ENCODE results near the gene OCLN.
"Not testable (repeated sequence)": the region's sequence is repeated elsewhere in the genome, so short reads cannot be mapped to it uniquely, and the experiment has no call there.

The OCLN gene

DNA sequence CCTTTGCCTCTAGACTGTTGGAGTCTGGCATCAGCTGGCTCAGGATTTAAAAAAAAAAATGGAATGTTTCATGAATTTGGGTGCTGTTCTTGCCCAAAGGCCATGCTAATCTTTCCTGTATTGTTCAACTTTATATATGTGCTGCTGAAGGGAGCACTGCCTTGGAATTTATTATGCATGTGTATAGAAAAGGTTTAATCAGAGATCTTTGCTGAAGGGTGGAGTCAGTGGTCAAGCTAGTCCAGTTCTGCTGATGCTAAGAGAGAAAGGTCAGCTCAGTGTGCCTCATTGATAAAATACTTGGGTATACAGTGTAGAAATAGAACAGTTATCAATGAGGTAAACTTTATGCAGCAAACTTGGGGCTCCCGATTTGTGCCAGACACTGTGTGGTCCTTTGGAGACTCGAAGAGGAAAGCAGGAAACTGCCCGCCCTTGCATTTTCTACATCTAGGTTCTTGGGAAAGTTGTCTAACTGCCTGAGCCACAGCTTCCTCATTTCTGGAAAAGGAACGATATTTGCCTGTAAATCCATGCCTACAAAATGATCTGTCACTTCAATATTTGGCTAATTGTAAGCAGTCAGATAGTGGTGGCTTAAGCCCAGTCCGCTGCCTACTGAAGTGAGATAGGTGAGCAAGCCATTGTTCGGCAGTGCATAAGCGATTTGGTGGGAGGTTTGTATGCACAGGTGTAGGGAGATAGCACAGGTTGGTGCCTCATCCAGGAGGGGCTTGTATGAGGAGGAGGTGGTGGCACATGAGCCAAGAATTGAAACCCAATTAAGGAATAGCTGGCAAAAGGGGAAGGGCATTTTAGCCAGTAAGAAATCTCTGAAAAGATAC lies 38.2 kb downstream of the OCLN start:
- DNase-seq: no peak

GRCh38 chr5:69531406-69531801 lies 38.8 kb downstream of the OCLN start:
- no peak for DNase-seq

DNA sequence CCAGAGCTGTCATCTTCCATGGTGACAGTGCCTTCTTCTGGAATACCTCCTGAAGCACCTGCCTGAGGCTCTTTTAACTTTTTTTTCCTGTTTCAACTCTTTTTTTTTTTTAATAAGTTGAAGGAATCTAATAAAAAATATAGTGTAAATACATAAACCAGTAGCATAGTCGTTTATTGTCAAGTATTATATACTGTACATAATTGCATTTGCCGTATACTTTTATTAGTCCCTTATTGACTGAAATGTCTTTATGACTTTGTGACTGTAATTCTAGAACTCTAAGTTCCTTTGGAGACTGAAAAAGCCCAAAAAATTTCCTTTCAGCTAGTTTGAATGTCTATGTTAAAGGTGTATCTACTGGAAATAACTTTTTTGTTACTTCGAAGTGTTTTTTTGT lies 45.3 kb downstream of the OCLN start:
- not testable (repeated sequence) for DNase-seq

GRCh38 chr5:69538735-69539134 lies 46.1 kb downstream of the OCLN start:
- DNase-seq: not testable (repeated sequence)

DNA sequence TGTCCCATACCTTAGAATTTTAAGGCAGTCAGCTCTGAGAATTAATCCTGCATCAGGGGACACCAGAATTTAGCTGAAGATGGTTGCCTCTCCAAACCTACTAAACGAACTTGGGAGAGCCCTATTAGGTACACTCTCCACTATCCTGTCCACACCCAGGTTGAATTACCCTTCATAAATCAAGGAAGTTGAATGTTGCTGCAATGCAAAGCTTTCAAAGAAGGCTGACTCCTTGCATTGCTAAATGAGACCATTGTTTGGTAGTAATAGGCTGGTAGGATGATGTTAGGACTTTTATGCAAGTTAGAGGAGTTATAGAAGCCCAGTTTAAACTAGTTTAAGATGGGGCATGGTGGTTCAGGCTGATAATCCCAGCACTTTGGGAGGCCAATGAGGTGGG lies 48.8 kb downstream of the OCLN start:
- not testable (repeated sequence) for DNase-seq

DNA sequence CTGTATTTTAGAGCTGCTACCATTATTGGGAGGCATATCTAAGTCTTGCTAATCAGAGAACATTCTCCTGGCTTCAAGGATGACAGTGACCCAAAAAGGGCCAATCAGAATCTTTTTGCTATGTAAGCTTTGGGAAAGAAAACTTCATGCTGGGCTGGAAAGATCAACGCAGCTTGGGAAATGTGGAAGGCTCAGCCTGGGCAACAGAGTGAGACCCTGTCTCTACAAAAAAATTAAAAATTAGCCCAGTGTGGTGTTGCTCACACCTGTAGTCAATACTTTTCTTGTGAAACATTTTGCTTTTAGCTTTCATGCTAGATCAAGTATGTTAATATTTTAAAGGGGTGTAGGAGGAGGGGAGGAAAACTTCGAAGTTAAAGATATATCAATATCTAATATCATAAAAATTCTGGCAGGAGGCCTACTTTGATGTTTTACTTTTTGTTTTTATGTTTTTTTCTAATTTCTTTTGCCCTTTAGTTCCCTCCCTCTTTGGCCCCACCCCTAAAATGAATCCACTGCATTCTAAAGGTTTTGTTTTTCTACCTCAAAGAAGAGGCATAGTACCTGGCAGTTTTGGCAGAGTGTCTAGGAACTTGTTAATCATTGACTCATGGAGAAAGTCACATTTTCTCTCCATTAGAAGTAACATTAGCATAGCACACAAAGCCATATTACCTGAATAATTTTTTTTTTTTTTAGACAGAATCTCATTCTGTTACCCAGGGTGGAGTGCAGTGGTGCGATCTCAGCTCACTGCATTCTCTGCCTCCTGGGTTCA lies 50.4 kb downstream of the OCLN start:
- DNase-seq: not testable (repeated sequence)

GRCh38 chr5:69544602-69545001 lies 52.0 kb downstream of the OCLN start:
- not testable (repeated sequence) for DNase-seq

DNA sequence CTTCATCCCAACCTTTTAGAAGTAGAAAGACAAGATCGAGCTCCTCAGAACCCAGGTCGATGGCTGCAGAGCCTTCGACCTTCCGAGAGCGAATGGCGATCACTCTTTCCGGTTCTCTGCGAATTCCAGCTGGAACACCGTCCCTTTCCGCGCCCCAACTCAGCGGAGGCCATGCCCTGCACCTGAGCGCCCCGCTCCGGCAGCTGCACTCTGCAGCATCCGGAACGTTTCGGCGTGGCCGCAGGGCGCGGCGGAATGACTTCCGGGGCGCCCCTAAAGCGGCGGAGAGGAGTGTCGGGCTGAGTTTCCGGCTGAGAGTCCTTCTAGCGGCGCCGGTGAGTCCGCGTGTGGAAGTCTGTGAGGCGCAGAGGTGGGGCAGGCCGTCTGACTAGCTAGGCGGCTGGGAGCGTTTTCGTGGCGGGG lies 67.3 kb downstream of the OCLN start, which contains the start of gene GTF2H2C:
GTF2H2C (plus strand) TSS at position 284 of the 423 bp plus-strand sequence. CDS start 4,942 bp downstream, outside the sequence.
- not testable (repeated sequence) for DNase-seq

DNA sequence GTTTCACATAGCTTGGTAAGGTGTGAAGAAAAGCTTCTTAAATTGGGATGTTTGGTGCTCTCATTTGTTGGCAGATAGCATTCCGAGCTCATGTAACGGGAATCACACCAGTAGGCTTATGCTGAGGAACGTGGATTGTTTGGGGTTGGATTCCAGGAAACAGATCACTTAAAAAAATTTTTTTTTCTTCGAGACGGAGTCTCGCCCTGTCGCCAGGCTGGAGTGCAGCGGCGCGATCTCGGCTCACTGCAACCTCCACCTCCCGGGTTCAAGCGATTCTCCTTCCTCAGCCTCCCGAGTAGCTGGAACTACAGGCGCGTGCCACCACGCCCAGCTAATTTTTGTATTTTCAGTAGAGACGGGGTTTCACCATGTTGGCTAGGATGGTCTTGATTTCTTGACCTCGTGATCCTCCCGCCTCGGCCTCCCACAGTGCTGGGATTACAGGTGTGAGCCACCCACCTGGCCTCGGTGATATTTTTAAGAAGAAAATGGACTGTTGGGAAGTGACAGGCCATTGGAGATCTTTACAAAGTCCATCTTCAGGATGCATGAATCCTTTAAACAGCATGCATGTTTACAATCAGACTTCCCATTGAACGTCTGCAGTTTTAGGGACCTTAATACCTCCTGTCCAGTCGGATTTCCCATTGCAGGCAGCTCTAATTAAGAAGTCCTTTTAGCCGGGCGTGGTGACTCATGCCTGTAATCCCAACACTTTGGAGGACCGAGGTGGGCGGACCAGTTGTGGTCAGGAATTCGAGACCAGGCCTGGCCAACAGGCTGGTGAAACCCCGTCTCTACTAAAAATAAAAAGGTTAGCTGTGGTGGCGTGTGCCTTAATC lies 68.2 kb downstream of the OCLN start:
- DNase-seq: not testable (repeated sequence)

GRCh38 chr5:69566172-69566571 lies 73.6 kb downstream of the OCLN start:
- DNase-seq: not testable (repeated sequence)

- DNase-seq: not testable (repeated sequence)
These were observed 75.5 kb downstream of the OCLN start for GRCh38 chr5:69568072-69568471.

DNA sequence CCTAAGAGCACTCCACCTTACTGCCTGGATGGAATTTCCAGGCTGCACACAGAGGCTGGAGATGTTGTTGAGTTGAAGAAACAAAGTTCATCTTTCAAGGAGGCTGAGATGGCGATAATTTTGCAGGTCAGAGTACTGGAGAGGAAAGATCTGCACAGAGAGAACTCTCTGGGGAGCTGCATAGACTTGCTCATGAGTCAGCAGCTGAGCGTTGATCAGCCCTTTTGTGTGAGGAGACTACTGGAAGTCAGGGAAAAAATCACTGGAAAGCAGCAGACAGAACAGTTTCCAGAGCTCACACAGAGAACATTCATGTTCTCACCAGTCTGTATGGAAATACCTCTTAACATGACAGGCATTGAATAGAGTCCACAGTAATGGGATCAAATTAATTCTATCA lies 90.8 kb downstream of the OCLN start:
- DNase-seq: not testable (repeated sequence)

- DNase-seq: not testable (repeated sequence)
These were observed 103.7 kb downstream of the OCLN start for GRCh38 chr5:69596114-69596840.

GRCh38 chr5:69601947-69602346 lies 109.4 kb downstream of the OCLN start:
- not testable (repeated sequence) for DNase-seq

DNA sequence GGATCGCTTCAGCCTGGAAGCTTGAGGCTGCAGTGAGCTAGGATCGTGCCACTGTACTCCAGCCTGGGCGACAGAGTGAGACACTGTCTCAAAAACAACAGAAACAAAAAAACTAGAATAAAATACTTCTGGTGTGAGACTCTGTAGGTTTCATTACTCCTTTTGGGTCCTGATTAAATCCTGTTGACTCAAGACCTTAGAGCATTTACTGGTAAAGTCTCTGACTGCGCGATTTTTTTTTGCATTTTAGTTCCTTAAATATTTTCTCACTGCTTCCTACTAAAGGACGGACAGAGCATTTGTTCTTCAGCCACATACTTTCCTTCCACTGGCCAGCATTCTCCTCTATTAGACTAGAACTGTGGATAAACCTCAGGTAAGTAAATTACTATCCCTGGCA lies 114.2 kb downstream of the OCLN start:
- DNase-seq: not testable (repeated sequence)
